ENCODE data around the gene ANKRD34C.

DNA sequence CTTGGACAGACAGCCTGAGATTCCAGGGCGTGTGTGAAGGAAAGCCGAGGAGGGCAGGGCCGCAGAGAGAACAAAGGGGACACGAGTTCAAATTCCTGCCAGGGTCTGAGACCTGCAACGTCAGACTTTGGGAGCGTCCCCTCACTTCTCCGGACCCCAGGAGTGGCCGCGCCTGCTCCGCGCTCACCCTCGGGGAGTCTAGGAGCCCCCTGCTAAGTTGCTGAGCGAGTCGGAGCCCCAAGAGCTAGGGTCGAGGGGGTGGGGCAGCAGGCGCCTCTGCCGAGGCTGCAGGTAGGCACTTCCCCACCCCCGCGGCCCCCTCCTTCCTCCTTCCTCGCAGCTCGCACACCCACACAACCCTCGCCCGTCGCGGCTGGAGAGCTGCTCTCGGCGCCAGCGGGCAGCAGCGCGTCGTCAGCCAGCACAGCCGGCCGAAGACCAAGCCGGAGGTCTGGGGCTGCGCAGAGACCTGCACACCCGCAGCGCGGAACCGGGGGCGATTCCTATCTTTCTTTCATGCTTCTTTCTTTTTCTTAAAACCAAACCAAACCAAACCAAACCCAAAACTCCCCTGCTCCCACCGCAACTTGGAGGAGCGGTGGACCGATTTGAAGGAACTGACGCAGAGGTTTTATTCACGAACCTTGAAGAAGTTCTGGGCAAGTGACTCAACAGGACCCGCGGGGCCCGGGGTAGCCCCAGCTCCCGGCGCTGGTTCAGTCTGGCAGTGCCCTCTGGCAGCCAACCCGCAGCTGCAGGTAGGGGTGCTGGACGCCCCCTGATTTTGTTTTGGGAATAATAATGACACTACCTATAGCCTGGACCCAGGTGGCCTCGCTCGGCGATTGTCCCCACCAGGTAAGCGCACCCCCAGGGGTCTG, at the start of gene ANKRD34C:
- TF ChIP-seq POLR2AphosphoS5 (IDR thresholded peaks at IDR 0.05) (peak; percentile 13), RAD21 (conservative IDR thresholded peaks at IDR 0.05) (no peak), EZH2 (IDR thresholded peaks at IDR 0.05; ENCODE audit: borderline replicate concordance, insufficient read depth, low read length, poor library complexity, severe bottlenecking) (no peak), TAF1 (IDR thresholded peaks at IDR 0.05; ENCODE audit: low read depth) (no peak)
- TF ChIP-seq, protein P1, sequence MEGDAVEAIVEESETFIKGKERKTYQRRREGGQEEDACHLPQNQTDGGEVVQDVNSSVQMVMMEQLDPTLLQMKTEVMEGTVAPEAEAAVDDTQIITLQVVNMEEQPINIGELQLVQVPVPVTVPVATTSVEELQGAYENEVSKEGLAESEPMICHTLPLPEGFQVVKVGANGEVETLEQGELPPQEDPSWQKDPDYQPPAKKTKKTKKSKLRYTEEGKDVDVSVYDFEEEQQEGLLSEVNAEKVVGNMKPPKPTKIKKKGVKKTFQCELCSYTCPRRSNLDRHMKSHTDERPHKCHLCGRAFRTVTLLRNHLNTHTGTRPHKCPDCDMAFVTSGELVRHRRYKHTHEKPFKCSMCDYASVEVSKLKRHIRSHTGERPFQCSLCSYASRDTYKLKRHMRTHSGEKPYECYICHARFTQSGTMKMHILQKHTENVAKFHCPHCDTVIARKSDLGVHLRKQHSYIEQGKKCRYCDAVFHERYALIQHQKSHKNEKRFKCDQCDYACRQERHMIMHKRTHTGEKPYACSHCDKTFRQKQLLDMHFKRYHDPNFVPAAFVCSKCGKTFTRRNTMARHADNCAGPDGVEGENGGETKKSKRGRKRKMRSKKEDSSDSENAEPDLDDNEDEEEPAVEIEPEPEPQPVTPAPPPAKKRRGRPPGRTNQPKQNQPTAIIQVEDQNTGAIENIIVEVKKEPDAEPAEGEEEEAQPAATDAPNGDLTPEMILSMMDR (IDR thresholded peaks at IDR 0.05; ENCODE audit: poor library complexity, severe bottlenecking) = no peak

All from neural cell (in vitro differentiated cells).